Neural cell (in vitro differentiated cells): ENCODE measurements around the gene GIT2. TPM values are rescaled to one million over a fixed set of nuclear protein-coding genes. Genes with fewer than 3 reads are reported as not detected.

ENCODE experiments used
- H2AFZ ChIP-seq: fragments of 200-600, 300-800 bp; sonication (generic), shearing (Covaris generic); 2 replicates; pipeline ENCODE4 v1.6.0; 2014; ENCODE audit warnings: low read depth, mild to moderate bottlenecking, antibody characterized with exemption, low read length, moderate library complexity
- H3F3A ChIP-seq: fragments of 200-600 bp; shearing (Covaris generic); 2 replicates; pipeline ENCODE4 v1.6.1; 2016; ENCODE audit warnings: mild to moderate bottlenecking, moderate library complexity, mixed read lengths, antibody characterized with exemption, low read length; ENCODE audit not compliant: insufficient read depth, poor library complexity, severe bottlenecking
- H3K27ac ChIP-seq: fragments of 200-600, 300-800 bp; sonication (generic), shearing (Covaris generic); 2 replicates; pipeline ENCODE4 v1.5.1; 2014; ENCODE audit warnings: mild to moderate bottlenecking, low read length, moderate library complexity
- H3K27me3 ChIP-seq: fragments of 300-800, 200-600 bp; sonication (generic), shearing (Covaris generic); 2 replicates; pipeline ENCODE4 v1.6.0; 2014; ENCODE audit warnings: mild to moderate bottlenecking, low read depth, low read length, moderate library complexity; ENCODE audit not compliant: insufficient read depth
- H3K36me3 ChIP-seq: fragments of 300-800, 200-600 bp; sonication (generic), shearing (Covaris generic); 2 replicates; pipeline ENCODE4 v1.5.1; 2014; ENCODE audit warnings: mild to moderate bottlenecking, antibody characterized with exemption, low read length, moderate library complexity; ENCODE audit not compliant: insufficient read depth
- H3K4me2 ChIP-seq: fragments of 300-800, 200-600 bp; sonication (generic), shearing (Covaris generic); 2 replicates; pipeline ENCODE4 v1.6.0; 2014; ENCODE audit warnings: mild to moderate bottlenecking, low read length
- H3K4me3 ChIP-seq: fragments of 300-800, 200-600 bp; sonication (generic), shearing (Covaris generic); 2 replicates; pipeline ENCODE4 v1.5.1; 2014; ENCODE audit warnings: mild to moderate bottlenecking, low read length, moderate library complexity
- H3K79me2 ChIP-seq: fragments of 200-600 bp; shearing (Covaris generic); replicated peaks from 2 replicates; pipeline ENCODE4 v1.6.0; 2014; ENCODE audit warnings: mild to moderate bottlenecking, low read length, moderate library complexity; ENCODE audit not compliant: insufficient read depth
- H3K9ac ChIP-seq: fragments of 300-800, 200-600 bp; sonication (generic), shearing (Covaris generic); 2 replicates; pipeline ENCODE4 v1.6.1; 2016; ENCODE audit warnings: mild to moderate bottlenecking, low read length, mixed read lengths
- H3K9me2 ChIP-seq: fragments of 200-600 bp; shearing (Covaris generic); 2 replicates; pipeline ENCODE4 v1.6.1; 2016; ENCODE audit warnings: mild to moderate bottlenecking, low read length, mixed read lengths; ENCODE audit not compliant: insufficient read depth
- H3K9me3 ChIP-seq: fragments of 200-600, 300-800 bp; sonication (generic), shearing (Covaris generic); 2 replicates; pipeline ENCODE4 v1.6.1; 2016; ENCODE audit warnings: mild to moderate bottlenecking, mixed run types, low read length, moderate library complexity, mixed read lengths
- H4K20me1 ChIP-seq: fragments of 200-600 bp; shearing (Covaris generic); 2 replicates; pipeline ENCODE4 v1.6.1; 2016; ENCODE audit warnings: mild to moderate bottlenecking, mixed run types; ENCODE audit not compliant: insufficient read depth
- EP300 ChIP-seq: fragments of 450-650 bp; conservative IDR thresholded peaks from 2 replicates; pipeline ENCODE4 v1.6.1; 2014; ENCODE audit warnings: antibody characterized with exemption, mild to moderate bottlenecking, moderate library complexity; ENCODE audit not compliant: poor library complexity, severe bottlenecking
- EZH2 ChIP-seq: fragments of 200-600, 300-800 bp; shearing (Covaris generic), sonication (generic); IDR thresholded peaks from 2 replicates; pipeline ENCODE4 v1.6.1; 2014; ENCODE audit warnings: antibody characterized with exemption, low read length, borderline replicate concordance, mild to moderate bottlenecking; ENCODE audit not compliant: insufficient read depth, poor library complexity, severe bottlenecking
- MXI1 ChIP-seq: fragments of 450-650 bp; conservative IDR thresholded peaks from 2 replicates; pipeline ENCODE4 v1.6.1; 2014; ENCODE audit warnings: antibody characterized with exemption, mild to moderate bottlenecking; ENCODE audit not compliant: poor library complexity, severe bottlenecking
- POLR2AphosphoS5 ChIP-seq: IDR thresholded peaks from 2 replicates; pipeline ENCODE4 v1.6.1; 2012
- RAD21 ChIP-seq: fragments of 450-650 bp; conservative IDR thresholded peaks from 2 replicates; pipeline ENCODE4 v1.6.1; 2014; ENCODE audit warnings: antibody characterized with exemption, mild to moderate bottlenecking, moderate library complexity
- REST ChIP-seq: IDR thresholded peaks from 2 replicates; pipeline ENCODE4 v1.6.1; 2012; ENCODE audit warnings: borderline replicate concordance
- SMC3 ChIP-seq: fragments of 450-650 bp; conservative IDR thresholded peaks from 2 replicates; pipeline ENCODE4 v1.6.1; 2014; ENCODE audit warnings: antibody characterized with exemption, mild to moderate bottlenecking, moderate library complexity; ENCODE audit not compliant: poor library complexity
- TAF1 ChIP-seq: IDR thresholded peaks from 2 replicates; pipeline ENCODE4 v1.6.1; 2012; ENCODE audit warnings: low read depth
- polyA plus RNA-seq: library from polyadenylated mRNA; depleted of rRNA; stranded (reverse); fragments of >200 nt; gene quantifications from 2 replicates; pipeline ENCODE4 v1.2.3, GENCODE V29; 2014
- TF ChIP-seq, protein P1 (sequence below): fragments of 450-650 bp; IDR thresholded peaks from 2 replicates; pipeline ENCODE4 v1.5.1; 2014; ENCODE audit warnings: antibody characterized with exemption, mild to moderate bottlenecking, moderate library complexity; ENCODE audit not compliant: poor library complexity, severe bottlenecking

GIT2 gene
- polyA plus RNA-seq, 1 donor from 2014 or later = 14.2 TPM

DNA sequence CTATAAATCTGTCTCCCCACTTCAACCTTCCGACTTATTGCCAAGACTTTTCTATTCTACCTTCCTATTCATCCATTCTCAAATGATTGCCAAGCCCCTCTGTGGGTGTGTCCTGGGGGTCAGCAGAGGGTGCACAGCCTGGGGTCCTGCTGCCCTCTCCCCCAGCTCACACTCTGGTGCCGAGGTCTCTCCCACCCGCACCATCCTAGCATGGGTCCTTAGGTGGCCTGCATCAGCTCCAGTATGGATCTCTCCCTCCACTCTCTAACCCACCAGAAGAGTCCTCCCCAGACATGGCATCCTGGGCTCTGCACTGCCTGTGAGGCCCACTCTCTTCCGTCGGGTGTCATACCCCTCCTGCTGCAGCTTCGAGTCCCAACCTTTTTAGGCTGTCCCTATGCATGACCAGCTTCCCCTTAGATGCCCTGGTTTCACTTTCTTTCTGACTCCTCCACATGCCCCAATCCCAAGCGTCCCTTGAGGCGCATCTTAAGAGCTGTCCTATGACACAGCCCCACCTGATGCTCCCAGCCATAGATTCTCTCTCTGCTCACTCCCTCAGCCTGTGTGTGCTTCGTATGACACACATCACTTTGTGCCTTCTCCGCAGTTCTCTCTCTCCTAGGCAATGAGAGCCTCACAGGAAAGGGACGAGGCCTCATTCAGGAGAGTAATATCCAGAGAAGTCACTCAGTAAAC lies 43.9 kb downstream of the GIT2 start:
- no peaks in the 10 kb centered on the region for H3K27me3 ChIP-seq
- H3K4me2 ChIP-seq = no peak overlapping the region
- H3K9ac ChIP-seq = no peak overlapping the region
- no peak overlapping the region for H2AFZ ChIP-seq
- H3K79me2 ChIP-seq = no peaks in the 10 kb centered on the region
- no peaks in the 10 kb centered on the region for H3K9me3 ChIP-seq
- H3K36me3 ChIP-seq = peaks cover 7% of the 10 kb centered on the region
- H3K9me2 ChIP-seq = no peaks in the 10 kb centered on the region
- no peak overlapping the region for H3K27ac ChIP-seq
- no peaks in the 10 kb centered on the region for H3F3A ChIP-seq
- H4K20me1 ChIP-seq = no peaks in the 10 kb centered on the region
- no peak for TF ChIP-seq TAF1
- TF ChIP-seq EZH2 = no peak
- H3K4me3 ChIP-seq = no peak overlapping the region

- Histone ChIP-seq H2AFZ (no peak overlapping the region), H3K36me3 (peaks cover 7% of the 10 kb centered on the region), H3K9ac (no peak overlapping the region), H3K9me3 (no peaks in the 10 kb centered on the region), H3K4me2 (no peak overlapping the region), H3K9me2 (no peaks in the 10 kb centered on the region), H3K4me3 (no peak overlapping the region), H3F3A (no peaks in the 10 kb centered on the region), H3K27ac (no peak overlapping the region), H3K27me3 (no peaks in the 10 kb centered on the region), H4K20me1 (no peaks in the 10 kb centered on the region), H3K79me2 (no peaks in the 10 kb centered on the region)
- TF ChIP-seq EP300 (no peak), EZH2 (no peak), TAF1 (no peak), REST (no peak), POLR2AphosphoS5 (no peak), SMC3 (no peak), MXI1 (no peak), RAD21 (no peak)
- TF ChIP-seq, protein P1, sequence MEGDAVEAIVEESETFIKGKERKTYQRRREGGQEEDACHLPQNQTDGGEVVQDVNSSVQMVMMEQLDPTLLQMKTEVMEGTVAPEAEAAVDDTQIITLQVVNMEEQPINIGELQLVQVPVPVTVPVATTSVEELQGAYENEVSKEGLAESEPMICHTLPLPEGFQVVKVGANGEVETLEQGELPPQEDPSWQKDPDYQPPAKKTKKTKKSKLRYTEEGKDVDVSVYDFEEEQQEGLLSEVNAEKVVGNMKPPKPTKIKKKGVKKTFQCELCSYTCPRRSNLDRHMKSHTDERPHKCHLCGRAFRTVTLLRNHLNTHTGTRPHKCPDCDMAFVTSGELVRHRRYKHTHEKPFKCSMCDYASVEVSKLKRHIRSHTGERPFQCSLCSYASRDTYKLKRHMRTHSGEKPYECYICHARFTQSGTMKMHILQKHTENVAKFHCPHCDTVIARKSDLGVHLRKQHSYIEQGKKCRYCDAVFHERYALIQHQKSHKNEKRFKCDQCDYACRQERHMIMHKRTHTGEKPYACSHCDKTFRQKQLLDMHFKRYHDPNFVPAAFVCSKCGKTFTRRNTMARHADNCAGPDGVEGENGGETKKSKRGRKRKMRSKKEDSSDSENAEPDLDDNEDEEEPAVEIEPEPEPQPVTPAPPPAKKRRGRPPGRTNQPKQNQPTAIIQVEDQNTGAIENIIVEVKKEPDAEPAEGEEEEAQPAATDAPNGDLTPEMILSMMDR = no peak
Measured at GRCh38 chr12:109951751-109952150, 44.4 kb downstream of the GIT2 start.

- Histone ChIP-seq H3K9ac (no peak overlapping the region), H3K79me2 (no peaks in the 10 kb centered on the region), H3F3A (no peaks in the 10 kb centered on the region), H4K20me1 (no peaks in the 10 kb centered on the region), H3K27me3 (no peaks in the 10 kb centered on the region), H3K9me3 (no peaks in the 10 kb centered on the region), H3K9me2 (no peaks in the 10 kb centered on the region), H3K27ac (no peak overlapping the region), H2AFZ (no peak overlapping the region), H3K4me2 (no peak overlapping the region), H3K36me3 (peaks cover 7% of the 10 kb centered on the region), H3K4me3 (no peak overlapping the region)
- TF ChIP-seq REST (no peak), EP300 (no peak), TAF1 (no peak), RAD21 (no peak), SMC3 (no peak), POLR2AphosphoS5 (no peak), MXI1 (no peak), EZH2 (no peak)
- TF ChIP-seq, protein P1 = no peak
Measured at GRCh38 chr12:109951136-109951535, 45.0 kb downstream of the GIT2 start.
